ENCODE results near the gene GPR183.
A peak's percentile ranks its signal among the peaks of the same experiment; 100 is the strongest.

The GPR183 gene

DNA sequence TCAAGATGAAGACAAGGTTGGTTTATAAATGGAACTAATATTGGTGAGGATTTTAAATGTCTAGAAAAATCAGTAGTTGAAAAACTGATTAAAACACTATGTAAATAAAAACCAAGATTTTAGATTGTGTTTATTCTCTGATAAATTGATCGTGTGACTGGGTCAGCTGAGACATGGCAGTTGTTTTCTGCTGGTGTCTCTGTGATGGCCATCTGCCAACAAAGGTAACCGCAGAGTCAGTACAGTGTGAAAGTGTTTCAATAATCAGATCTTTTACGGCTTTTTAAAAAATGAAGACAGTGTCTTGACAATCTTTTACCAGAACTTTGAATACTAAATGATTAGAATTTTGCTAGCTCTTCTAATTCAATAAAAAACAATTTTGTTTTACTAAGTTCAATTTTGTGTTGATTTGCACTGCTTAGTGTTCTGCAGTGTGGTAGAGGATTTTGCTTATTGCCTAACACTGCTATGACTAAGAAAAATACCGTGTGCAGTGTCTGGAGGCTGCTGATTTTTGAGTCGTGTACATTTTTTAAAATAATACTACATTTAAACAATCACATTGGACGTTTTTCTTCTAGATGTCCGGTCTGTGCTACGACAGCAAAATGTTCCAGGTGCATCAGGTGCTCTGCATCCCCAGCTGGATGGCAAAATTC, 32.7 kb upstream of the GPR183 start:
- no peak for FAIRE-seq

DNA sequence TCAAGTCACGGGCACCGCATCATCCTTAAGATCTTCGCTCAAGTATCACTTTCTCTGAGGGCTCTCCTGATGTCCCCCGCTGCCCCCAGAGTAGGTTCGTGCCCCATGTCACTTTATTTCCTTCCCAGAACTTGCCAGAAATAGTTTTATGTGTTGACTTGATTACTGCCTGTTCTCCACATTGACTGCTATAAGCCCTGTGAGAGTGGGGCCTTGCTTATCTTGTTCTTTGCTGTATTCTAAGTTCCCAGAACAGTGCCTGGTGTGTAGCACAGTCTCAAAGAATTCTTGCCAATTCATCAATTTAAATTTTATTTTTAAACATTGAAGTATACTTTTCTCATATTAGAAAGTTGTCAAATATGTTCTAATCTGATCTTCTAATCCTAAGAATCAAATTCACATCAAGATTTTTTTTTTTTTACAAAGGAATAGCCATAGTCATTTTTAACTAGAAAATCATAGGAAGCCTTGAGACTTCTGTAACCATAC, 32.1 kb upstream of the GPR183 start:
- DNase-seq (ENCODE audit: low spot score) (no peak), FAIRE-seq (no peak)

More for the DNA sequence above, 32.7 kb upstream of the GPR183 start:
- DNase-seq (ENCODE audit: low spot score), result no peak

DNA sequence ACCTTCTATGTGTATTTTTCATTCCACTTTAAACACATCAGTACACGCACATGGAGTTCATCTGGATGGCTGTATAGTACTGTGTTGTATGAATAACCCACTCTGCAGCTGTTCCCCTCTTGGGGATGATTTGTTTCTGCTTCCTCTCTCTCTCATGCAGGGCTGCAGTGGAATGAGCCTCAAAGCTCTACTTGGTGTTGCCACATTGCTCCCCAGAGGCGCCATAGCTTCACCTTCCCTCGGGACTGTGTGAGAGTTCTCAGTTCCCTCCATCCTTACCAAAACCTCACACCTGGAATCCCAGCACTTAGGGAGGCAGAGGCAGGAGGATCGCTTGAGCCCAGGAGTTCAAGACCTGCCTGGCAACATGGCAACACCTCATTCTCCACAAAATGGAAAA, 28.4 kb upstream of the GPR183 start:
- DNase-seq (ENCODE audit: low spot score) (no peak), FAIRE-seq (no peak)

DNA sequence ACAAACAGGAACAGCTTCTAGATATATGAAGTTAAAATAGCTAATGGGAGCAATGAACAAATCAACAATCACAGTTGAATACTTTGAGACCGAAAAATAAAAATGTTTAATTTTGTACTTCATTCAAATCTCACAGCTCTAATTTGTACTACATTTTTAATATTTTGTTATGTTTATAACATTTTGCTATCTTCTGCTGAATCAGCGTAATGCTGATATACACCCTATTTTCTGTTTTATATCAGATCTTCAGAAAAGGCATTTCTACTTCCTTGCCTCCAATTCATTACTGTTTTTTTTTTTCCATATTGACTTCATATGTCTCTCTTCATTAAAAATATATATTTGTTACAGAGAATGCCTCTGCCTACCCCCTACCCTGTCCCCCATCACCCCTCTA, 27.9 kb upstream of the GPR183 start:
- DNase-seq (ENCODE audit: low spot score) (no peak), FAIRE-seq (no peak)

DNA sequence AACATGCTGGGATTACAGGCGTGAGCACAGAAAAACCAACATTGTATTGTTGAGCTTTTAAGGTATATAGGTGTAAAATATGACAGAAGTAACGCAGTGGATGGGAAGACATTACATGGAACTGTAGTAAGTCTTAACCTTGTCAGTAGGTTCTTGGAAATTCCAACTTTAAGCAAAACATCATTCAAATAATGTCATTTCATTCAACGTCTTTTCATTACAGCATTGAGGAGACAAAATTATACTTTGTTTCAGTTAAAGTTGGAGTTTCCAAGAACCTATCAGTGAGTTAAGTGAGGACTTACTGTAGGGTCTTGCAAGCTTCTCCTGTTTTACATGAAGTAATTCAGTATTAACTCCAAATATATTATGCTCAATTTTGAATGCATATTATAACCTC, 27.0 kb upstream of the GPR183 start:
- FAIRE-seq, result no peak

DNA sequence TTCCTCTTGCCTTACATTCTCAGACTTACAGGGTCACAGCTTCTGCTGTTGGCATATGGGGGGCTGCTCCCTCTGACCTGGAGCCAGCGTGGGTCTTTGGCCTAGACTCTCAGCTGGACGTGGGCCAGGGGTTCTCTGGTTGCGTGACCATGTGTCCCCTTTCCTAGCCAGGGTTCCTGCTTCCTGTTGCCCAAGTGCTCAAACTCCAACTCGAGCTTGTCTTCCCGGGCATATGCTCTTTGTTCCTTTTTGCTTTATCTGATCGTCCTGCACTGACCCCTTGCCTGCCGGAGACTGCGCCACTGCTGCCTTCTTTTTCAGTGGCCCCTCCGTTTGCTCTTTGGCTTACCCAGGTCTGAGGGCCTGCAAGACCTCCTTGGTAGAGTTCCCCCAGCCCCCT, 25.3 kb upstream of the GPR183 start:
- no peak for DNase-seq (ENCODE audit: low spot score)
- no peak for FAIRE-seq

More for the DNA sequence above, 27.0 kb upstream of the GPR183 start:
- DNase-seq (ENCODE audit: low spot score), result no peak

DNA sequence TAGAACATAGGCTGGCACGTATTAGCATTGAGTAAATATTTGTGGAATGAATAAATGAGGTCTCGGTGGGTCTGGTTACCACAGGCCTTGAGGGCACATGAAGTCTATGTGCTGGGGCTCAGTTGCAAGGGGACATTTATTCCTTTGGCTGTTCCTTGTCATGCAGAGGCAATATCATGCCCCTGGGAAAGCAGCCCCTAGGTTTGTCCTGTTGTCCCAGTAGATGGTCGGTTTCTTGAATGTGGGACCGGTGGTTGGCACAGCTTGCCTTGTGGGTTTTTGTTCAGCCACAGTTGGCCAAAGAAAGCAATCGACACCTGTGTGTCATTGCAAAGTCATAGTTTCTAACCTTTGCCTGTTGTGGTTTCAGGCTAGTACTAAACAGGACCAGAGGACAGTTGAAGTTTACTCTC, 24.7 kb upstream of the GPR183 start:
- FAIRE-seq (no peak), DNase-seq (ENCODE audit: low spot score) (no peak)

DNA sequence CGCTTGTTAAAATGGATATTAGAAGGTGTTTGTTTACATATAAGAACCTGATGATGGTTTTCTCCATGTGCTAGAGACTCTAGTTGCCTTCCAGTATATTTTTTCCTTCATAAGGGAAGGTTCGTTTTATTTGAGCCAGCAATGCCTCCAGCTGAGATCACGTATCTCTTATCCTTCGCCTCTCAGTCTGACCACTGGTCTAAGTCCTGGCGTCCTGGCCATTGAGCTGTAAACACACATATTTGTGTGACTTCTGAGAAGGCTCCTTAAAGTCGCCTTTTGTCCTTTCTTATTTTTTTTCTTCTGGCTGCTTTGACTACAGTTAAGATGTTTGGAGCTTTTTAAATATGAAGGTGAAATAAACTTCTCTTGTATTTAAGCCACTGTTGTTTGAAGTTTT, 23.7 kb upstream of the GPR183 start:
- FAIRE-seq, result no peak
- DNase-seq (ENCODE audit: low spot score), result no peak

DNA sequence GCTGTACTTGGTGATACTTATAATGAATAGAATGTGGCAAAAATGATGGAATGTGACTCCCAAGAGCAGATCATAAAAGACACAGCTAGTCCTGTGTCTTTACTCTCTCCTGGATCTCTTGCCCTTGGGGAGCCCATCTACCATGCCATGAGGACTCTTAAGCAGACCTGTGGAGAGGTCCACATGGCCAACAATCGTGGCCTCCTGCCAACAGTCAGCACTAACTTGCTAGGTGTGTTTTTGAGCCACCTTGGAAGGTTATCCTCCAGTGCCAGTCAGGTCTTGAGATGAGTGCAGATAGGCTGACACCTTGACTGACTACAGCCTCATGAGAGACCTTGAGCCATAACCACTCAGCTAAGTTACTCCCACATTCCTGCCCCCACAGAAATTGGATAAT, 22.3 kb upstream of the GPR183 start:
- FAIRE-seq, result no peak
- DNase-seq (ENCODE audit: low spot score), result no peak

DNA sequence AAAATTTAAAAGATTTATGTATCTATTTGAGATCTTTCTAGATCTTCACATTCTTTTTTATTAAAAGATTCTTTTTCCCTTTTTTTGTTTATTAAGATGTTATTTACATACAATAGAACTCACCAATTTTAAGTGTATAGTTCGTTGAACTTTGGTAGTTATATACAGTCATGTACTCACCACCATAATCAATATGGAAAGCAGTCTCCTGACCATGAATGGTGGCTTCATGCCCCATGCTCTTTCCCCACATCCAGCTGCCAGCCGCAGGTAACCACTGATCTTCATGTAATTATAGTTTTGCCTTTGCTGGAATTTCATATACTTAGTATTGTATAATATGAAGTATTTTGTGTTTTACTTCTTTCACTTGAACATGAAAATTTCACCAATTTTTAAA, 20.6 kb upstream of the GPR183 start:
- no peak for FAIRE-seq
- DNase-seq (ENCODE audit: low spot score), result no peak

DNA sequence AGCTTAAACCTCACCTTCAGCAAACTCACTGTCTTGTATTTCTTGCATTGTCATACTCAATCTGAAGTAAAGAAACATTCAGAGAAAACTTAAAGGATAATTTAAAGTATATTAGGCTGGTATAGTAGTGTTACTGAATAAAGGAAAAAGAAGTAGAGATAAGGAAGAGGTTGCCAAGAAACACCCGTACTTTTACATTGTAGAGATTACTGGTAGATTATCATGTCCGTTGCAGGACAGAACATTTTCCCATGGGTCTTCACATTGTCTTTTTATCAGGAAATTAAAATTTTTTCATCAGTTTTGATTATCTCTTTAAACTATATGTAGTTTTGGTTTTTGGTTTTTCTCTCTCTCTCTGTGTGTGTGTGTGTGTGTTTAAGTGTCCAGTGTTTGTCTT, 19.9 kb upstream of the GPR183 start:
- DNase-seq (ENCODE audit: low spot score) (no peak), FAIRE-seq (no peak)

DNA sequence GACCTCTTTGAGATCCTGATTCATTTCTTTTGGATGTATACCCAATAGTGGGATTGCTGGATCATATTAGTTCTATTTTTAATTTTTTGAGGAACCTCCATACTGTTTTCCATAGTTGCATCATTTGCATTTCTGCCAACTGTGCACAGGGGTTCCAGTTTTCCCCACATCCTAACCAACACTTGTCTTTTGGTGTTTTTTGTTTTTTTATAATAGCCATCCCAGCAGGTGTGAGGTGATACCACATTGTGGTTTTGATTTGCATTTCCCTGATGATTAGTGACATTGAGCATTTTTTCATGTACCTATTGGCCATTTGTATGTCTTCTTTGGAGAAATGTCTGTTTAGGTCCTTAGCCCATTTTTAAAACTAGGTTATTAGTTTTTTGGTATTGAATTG, 18.8 kb upstream of the GPR183 start:
- FAIRE-seq (no peak), DNase-seq (ENCODE audit: low spot score) (no peak)

DNA sequence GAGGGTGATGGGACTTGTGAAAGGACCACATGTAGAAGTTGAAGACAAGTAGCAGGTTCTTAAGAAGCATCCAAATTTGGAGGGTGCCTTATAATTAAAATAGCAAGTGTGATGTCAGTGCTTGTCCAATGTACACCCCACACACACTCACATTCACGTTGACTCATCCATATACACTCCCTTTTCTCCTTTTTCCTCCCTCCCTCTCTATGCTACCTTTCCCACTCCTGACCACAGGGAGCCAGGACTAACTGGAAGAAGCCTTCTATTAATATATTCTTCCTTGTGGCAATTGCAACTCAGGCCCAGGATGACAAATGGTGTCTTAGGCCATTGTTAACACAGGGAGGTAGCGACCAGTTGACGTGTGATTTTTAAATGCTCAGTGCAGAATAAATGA, 16.3 kb upstream of the GPR183 start:
- no peak for FAIRE-seq
- no peak for DNase-seq (ENCODE audit: low spot score)

DNA sequence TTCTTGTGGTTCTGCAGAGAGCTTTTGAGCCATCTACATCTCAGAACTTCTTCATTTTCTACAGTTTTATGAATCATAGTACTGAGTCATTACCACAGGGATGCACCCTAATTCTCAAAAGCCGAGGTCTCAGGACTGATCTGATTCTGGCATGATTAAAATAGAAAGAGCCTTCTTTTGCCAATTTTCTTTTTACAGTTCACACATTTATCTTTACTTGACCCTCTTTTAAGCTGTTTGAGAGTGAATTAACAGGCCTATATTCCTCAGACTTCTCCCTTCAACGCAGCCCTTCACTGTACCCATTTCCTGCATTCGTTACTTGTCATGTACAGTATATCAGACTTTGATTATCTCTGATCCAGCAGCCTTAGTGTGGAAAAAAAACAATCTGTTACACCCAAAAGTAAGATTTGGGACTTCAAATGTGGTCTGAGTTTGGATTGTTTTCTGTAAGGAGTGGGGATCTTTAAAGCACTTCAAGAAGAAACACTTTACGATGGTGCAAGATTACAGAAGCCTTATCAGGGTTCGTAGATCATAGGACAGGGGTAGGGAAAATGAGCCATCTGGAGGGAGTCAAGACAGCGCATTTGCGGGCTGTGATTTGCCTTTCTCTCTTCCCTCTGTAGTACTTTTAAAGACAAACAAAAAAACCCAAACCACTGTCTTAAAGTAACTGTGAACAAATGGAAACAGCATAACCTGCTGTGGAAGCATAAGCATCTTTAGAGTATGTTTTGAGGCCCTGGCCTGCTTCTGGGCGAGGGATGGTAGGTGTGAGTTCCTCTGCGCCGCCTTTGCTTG, 15.3 kb upstream of the GPR183 start:
- DNase-seq (ENCODE audit: low spot score) (peak; percentile 13), FAIRE-seq (no peak)

DNA sequence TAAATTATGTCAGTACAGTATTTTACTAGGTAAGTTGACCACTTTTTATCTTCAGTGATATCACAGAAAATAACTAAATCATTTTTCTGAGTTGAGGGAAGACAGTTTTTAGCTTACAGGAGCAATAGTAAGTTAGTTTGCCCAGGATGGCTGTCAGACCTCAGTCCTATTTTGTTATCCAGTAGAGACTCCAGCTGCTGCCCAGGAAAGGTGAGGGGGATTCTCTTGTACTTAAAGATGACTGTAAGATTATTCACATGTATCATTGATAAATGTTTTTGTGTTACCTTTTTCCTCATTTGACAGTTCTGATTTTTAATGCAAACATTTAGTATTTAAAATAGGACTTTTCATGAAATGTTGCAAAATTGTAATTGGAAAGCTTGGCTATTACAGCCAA, 14.5 kb upstream of the GPR183 start:
- no peak for FAIRE-seq

DNA sequence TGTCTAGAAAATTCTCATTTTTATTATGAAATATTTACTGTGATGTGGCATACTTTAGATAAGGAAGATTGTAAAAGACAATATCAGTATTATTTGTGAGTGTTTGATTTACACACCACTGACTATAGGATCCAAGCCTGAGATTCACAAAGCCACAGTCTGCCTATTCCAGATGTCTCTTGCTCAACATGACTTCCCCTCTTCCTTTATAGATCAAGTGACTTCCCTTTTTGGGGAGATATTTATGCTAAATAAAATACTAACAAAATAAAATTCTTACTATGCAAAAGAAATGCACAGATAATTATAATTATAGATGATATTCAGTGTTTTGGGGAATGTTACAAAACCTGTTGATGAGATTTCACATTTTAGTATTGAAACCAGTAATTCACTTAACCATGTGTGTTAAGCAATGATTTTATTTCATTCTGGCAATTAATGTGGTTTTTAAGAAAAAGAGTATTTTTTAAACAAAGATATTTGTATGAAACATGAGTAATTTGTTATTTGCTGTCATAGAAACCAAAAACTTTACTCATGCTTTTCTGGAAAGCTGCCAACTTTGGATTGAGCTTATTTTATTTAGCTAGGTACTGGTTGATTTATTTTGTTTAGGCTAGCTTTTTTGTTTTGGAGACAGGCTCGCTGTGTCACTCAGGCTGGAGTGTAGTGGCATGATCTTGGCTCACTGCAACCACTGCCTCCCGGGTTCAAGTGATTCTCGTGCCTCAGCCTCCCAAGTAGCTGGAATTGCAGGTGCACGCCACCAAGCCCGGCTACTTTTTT, 13.7 kb upstream of the GPR183 start:
- FAIRE-seq (no peak), DNase-seq (ENCODE audit: low spot score) (no peak)

More for the DNA sequence above, 14.5 kb upstream of the GPR183 start:
- no peak for DNase-seq (ENCODE audit: low spot score)

DNA sequence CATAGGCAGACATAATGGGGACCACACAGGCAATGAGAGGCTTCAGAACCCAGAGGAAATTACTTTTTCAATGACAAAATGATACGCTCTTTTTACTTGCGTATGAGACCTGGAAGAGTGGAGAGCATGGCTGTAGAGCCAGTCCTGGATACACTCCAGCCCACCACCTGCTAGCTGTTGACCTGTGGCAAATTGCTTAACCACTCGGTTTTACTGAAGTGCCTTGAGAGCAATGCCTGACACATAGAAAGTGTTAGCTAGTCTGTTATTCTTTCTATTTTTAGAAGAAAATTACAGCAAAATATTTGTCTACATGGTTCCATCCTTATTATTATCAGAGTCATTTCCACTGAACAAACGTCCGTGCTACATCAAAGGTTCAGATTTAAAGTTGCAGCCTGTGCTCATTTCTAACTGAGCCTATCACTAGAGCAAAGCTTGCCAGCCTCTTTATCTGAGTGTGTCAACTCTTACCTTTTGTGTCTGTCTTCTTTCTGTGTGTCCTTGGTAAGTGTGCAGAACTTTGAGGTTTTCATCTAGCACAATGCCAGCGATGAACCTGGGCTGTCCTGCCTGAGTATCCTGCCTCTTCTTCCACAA, 9.6 kb upstream of the GPR183 start:
- no peak for FAIRE-seq
- DNase-seq (ENCODE audit: low spot score), result no peak

DNA sequence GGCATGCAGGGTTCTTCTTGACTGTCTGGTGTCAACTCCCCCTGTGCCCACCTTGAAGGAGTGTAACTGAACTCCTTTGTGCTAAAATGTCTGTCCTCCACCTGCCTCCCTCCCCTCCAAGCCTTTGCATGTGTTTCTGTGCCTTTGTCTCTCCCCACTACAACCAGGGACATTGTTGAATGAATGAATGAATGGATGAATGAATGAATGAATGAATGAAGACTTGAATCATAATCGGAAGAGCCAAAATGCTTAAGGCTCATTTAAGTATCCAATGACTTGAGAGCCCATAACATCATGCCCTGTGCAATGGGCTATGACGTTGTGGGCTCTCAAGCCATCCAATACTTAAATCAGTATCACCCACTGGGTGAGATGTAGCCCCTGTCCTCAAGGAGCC, 9.0 kb upstream of the GPR183 start:
- FAIRE-seq, result no peak
- DNase-seq (ENCODE audit: low spot score), result no peak

DNA sequence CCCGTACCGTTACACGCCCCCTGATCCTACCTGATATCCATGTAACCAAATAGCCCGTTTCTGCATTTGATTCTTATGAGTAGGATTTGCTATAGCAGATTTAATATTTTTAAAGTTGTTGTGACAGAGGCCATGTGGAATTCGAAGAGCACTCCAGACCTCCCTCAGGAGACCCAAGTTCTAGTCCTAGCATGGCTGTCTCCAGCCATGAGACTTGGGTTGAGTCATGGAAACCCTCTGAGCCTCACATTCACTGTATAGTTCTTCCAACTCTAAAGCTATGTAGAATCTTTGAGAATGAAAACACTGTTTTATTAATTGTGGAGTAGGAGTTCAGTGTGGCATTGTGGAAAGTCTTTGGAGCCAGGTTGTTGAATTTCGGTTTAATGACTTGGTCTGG, 8.0 kb upstream of the GPR183 start:
- DNase-seq (ENCODE audit: low spot score) (no peak), FAIRE-seq (no peak)

DNA sequence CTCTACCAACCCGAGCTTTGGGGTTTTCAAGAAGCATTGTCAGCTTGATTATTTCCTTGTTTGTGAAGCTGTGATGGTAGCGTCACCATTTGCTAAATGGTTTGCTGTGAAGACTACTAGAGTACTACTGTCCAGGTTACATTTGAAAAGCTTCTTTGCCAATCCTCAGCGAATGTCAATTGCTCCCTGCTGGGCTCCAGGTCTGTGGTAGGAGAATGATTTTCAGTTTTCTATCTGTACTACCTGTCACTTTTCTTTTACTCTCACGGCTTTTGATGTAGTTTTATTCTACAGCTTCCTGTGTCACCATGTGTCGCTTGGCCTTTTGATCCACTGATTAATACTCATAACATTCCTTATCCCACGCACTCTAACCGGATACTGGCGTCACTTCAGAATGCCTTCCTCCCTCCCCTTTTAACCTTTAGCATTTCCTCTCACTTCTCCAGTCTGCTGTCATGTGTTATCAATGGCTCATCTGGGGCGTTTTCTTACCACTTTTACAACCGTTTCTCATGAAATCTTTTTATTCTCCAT, 7.5 kb upstream of the GPR183 start:
- FAIRE-seq (no peak), DNase-seq (ENCODE audit: low spot score) (peak; percentile 45)

DNA sequence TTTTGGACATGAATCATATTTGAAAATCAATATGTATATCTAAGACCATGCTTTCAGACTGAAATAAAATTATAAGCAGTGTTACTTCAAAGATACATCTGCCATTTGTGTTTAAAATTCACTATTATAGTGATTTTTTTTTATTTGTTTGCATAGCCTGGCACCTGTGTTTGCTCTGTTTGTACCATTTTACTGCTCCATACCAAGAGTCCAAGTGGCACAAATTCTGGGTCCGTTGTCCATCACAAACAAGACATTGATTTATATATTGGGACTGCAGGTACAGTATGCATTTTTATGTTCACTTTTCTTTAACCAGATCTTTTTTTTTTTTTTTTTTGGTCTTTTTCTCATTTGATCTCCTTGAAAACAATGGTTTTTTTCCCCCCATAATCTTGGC, 6.7 kb upstream of the GPR183 start:
- DNase-seq (ENCODE audit: low spot score), result no peak
- no peak for FAIRE-seq
